CD4-positive, alpha-beta T cell treated with Interleukin-15 for 4 hours (primary cell): ENCODE data around the gene PIGR.

Experiments used
- DNase-seq: peaks from one replicate; pipeline ENCODE4 v3.0.0-alpha.2; 2020; ENCODE audit warnings: low spot score

The PIGR gene

DNA sequence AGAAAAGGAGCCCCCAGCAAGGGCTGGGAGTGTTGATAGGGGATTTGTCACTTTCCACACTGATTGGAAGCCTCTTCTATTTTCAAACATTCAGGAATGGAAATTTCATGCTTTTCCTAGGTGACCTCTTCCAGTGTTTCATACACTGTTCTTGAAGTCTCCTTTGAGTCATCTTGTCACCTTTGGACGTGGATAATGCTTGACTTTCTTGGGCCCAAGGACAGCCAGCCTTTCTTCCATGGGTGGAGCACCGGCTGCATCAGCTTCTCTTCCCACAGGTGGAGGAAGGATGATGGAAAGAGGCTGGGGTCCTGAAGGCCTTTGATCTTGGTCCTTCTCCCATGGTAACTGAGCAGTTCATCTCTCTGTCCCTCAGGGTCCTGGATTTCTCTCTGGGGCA lies 11.9 kb upstream of the PIGR start:
- no peak for DNase-seq

DNA sequence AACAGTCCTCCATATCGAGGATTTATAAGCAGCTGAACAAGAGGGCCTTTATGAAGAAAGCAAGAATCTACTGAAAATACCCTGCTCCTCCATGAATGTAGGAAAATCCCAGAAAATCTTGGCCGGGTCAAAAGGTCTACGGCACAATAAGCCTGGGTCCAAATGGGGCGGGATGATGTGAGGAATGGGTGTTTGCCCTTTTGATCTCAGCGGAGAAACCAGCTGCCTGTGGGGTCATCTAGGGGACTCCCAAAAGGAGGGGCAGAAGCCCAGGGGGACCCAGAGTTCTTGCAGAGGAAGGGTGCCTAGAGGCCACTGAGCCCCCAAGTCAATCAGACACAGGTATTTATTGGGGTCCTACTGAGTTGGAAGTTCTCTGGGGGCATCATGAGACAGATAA lies 11.4 kb upstream of the PIGR start:
- DNase-seq: no peak

DNA sequence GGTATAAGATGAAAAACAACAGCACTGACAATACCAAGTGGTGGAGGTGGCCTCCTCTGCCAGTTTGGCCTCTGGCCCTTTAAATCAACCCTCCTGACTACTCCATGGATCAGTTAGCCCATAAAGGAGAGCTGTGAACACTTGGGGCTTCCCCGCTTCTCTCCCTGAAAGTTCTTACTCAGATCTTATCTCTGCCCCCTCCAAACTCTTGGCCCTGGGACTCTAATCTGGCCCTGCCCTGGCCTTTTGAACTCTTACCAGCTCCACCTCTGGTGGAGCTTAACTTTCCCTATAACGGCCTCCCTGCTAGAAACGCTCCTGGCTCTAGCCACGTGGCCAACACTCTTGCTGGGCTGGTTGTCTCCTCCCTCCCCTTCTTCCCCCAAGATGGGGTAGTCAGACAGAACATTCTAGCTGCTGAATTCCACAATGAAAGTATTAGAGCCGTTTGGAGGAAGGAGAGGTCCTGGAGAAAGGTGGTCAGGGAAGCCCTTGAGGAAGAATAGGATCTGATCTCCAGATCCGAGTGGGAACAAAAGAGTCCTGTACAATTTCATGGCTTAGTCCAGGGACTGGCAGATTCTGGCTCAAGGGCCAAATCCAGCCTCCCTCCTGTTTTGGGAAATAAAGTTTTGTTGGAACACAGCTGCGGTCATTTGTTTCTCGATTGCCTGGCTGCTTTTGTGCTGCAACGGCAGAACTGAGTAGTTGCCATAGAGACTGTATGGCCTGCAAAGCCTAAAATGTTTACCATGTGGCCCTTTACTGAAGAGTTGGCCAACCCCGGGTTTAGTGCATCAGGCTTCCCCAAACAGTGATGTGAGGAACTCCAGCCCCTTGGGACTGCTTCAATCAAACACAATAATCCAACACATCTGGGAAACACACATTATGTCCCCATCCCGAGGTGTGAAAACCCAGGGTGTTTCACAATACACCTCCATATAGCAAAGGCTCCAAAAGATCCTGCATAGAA lies 9.5 kb upstream of the PIGR start:
- no peak for DNase-seq

DNA sequence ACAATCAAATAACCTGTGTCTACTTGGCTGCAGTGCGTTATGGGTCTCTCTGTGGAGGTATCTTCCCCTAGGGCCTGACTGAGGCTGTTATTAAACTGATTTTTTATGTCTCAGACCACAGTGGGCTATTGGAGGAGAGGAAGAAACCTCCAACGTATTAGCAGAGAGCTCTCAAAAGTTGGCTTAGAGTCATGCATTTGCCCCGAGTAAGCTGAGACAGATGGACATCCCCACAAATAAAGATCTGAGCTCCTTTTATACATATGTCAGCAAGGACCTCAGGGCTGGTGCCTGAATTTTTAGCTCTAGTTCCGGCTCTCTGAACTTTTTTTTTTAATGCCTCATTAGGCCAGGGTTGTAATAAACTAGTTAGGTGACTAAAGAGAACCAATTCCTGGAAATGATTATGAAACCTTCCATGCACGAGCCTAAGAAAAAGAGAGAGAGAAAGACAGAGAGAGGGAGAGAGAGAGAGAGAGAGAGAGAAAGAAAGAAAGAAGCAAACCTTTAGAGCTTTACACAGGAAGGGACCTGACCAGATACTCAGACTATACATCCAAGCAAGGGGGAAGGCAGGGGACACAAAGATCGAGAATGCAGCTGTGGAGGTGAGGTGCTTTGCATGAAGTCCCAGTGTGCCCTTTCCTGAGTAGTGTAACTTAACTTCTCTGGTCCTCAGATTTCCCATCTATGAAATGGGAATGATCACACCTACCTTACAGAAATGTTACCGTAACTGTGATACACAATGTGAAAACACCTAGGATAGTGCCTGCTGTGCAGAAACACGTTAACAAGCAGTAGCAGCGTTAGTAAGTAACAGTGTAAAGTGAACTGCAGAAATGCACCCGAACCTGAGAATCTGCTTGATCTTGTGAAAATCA lies 8.4 kb upstream of the PIGR start:
- DNase-seq: no peak

DNA sequence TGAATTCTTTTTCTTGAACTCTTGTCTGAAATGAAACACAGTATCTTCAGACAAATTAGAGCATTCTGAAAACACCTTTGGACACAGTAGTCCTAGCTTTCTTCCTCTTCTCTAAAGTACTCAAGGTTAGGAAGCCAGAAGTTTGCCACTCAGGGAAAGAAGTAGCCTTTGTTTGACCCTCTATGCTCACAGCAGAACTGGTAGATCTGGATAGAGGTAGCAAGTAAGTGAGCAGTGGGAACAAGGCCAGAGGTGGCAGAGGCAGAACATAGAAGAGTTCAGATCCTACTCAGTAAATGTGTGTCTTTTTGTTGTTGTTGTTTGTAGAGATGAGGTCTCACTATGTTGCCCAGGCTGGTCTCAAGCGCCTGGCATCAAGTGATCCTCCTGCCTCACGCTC lies 7.4 kb upstream of the PIGR start:
- no peak for DNase-seq

DNA sequence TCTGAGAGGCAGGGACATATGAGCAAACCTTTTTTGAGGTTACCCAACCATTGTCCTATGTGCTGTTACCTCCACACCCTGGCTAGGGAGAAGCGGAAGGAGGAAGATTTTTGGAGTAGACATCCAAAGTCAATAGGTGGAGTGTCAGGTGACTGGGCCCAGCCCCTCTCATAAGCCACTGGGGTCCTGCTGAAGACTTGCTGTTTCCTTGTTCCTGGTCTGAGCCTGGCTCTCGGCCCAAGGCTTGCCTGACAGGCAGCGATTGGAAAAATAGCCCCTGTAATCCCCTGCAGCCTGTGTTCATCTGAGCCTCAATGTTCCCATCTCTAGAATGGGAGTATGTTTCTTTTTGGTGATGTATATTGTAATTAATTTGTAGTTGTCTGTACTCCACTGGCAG lies 6.9 kb upstream of the PIGR start:
- no peak for DNase-seq

DNA sequence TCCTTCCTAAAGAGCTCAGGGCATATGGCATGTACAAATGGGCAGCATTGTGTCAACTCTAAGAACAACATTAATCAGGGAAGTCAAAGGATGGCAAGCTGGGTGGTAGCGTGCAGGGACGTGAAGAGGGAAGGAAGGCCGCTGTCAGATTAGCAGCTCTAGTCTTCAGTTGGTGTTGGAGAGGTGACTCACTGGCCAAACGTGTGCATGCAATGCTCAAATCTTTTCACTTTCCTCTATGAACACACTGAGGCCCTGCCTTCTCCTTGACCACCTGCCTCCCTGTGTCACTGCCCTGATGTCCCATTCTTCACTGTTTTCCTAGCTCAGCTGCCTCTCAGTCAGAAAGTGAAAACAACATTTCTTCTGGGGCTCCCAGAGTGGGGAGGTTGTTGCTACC lies 5.9 kb upstream of the PIGR start:
- DNase-seq: no peak

DNA sequence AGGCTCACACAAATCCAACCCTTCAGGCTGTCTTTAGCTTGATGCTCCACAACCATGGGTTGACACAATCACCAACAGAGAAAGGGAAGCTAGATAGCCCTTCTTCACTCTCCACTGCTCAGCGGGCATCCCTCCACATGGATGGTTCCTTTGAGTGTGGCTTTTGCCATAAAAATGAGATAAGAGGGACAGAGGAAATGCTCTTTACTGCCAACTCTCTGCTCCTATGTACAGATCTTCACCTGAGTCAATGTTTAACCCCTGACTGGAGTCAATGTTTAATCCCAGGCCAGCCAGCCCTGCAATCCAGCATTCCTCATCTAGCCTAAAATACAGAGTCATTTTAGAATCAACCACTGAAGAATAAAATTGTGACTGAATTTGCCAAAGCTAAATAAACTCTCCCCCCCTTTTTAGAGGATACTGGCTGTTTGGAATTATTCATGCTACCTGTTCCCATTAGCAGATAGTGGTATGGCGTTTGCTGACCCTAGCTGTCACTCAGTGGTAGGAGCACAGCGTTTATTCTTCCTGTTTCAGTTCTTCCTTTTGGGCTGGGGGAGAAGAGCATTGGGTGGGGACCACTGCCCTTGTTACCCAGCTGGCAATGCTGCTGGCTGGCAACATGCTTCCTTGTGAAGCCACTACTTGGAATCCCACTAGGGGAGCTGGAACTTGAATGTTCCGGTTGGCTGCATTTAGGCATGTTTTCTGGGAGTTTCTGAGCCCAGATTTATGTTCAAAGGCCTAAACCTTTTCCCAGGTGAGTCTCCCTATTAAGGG lies 5.2 kb upstream of the PIGR start:
- DNase-seq: no peak

DNA sequence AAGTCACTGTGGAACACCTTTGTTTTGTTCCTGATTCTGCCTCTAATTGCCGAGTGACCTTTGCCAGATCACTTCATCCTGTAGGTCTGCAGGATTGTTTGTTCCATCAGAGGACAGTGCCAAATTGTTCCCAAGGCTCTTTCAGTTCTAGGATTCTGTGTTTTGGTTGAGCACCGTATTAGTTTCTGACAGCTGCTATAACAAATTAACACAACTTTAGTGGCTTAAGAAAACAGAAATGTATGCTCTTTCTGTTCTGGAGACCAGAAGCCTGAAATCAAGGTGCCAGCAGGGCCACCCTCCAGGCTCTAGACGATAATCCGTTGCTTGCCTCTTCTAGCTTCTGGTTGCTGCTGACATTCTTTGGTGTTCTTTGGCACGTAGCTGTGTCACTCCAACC lies 3.4 kb upstream of the PIGR start:
- DNase-seq: no peak

DNA sequence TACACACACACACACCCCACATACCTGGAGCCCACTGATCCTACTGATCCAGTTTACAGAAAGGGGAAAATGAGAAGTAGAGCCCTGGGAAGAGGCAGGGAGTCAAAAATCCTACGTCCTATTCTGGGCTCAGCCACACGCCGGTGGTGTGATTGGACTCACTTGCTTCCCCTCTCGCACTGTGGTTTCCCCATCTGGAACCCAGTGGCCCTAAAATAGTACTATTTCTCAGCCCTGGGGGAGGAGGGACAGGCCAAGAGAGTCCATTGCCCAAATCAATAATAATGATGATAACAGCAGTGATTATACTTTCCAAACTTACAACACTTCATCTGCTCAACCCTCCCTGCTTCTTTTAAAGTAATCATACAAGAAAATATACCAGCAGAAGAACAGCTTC lies 2.9 kb upstream of the PIGR start:
- no peak for DNase-seq

DNA sequence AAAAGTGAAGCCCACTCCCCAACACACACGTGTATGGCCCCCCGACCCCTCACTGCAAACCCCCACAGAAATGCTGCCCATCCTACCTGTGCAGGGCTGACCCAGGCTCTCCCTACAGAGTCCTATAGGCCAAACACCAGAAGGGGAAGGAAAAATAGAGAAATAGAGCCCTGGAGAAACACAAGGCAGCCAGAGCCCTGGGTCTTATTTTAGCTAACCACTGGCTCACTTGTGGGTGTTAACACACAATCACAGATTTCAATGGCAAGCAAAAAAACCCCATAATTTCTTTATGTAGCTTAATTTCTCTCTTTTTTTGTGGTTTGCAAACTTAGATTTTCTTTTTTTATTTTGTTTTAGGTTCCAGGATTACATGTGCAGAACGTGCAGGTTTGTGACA lies 989 bp upstream of the PIGR start:
- no peak for DNase-seq

DNA sequence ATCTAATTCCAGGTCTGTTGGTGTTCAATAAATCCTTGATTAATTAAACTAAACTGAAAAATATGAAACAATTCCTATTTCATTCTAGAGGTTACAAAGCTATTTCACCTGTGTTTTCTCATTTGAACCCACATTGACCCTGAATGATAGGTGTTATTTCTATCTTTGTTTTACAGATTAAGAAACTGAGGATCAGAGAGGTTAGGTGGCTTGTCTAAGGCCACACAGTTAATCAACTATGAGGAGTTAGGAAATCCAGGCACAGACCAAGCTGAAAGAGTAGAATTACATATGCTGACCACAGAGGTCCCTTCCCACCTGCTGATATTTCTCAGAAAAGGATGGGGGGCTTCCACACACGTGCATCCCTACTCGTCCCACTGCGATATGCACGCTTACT lies 487 bp downstream of the PIGR start:
- no peak for DNase-seq

DNA sequence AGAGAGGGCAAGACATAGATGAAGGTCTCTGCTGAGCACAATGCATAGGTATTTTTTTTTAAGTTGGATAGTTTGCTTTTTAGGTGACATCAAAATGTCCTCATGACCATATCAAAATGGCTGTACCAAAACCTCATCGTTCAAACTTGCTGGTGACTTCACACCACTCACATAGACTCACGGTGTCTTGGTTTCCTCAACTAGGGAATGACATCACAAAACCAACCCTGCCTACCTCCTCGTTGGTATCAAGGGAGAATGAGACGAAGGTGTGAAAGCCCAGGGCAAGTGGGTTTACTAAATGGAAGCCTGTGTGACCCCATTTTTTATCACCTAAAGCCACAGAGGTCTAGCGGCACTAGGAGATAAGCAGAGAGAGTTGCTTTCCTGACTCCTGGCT lies 1.6 kb downstream of the PIGR start:
- peak; percentile 13 for DNase-seq

DNA sequence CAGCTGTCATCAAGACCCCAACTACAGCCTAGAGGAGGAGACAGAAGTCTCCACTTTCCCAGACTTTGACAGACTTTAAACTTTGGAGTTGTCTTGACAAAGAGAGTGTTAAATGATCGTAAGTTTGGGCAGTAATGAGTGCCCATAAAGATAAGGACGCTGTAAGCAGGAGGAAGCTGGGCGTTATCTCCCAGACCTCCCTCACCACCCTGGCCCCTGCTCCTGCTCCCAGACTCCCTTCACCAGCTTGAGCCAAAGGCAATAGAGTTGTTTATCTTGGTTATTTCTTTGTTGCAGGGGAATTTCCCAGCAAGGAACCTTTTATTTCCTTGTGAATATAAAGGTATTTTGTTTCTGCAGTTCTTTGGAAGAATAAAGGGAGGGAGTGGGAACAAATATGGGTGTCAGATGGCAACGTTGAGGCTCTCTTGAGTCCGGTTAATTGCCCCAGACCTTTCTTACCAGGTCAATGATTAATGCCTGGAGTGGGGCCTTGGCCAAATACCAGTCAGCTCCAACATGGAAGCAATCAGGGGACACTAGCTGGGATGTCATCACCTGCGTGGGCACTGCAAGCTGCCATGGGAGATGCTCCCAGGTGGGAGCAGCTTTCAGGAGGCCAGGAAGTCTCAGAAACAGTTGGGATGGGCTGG lies 4.4 kb downstream of the PIGR start:
- no peak for DNase-seq

DNA sequence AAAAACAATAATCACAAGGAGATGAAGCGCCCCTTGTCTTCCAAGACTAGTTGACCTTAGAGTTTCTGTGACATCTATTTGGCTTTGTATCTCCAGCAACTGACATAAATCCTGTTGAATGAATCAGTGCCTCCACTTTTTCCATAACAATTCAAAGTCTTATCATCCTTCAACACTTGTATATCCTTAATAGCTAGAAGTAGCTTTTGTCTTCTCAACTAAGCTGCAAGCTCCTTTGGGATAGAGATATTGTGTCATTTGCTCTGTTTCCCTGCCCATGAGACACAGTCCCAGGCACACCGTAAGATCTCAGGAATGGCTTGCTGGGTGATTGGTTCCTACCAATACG lies 5.7 kb downstream of the PIGR start:
- DNase-seq: no peak

DNA sequence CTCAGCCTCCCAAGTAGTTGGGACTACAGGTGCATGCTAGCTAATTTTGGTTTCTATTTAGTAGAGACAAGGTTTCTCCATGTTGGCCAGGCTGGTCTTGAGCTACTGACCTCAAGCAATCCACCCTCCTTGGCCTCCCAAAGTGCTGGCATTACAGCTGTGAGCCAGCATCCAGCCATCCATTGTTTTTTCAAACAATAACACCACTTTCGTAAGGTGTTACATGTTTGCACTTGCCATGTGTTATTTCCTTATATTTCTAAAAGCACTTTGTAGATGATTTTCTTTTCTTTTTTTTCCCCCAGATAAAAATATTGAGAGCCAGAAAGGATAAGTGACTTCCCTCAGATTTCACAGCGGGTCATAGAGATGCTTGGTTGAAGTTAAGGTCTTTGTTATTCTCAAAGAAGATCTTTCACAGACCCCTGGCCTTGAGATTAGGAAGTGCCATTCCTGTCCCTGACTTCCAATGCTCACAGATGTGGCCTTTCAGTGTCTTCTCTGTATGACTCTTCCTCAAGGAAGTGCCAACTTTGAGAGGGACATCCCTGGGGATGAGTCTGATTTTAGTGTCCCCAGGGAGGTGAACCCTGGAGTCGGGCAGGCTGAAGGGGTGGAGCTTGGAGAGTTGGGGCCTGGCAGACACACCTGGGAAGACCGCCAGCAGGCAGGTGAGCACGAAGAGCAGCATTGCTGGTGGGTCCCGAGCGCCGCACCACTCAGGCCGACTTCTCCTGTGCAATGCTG lies 6.3 kb downstream of the PIGR start:
- no peak for DNase-seq

DNA sequence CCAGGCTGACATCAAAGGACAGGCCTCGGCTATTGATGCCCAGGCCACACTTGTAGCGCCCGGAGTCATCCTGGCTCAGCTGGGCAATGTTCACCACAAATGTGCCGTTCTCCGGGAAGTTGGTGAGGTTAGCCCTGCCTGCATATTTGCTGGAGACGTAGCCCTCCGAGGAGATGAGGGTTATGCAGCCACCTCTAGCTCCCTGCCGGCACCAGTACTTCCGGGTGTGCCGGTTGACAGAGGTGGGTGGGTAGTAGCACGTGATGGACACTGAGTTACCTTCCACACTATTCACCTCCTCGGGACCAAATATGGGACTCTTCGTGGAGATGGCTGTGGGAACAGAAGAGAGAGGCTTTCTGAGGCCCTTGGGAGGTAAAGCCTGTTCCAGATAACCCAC lies 7.1 kb downstream of the PIGR start:
- no peak for DNase-seq

DNA sequence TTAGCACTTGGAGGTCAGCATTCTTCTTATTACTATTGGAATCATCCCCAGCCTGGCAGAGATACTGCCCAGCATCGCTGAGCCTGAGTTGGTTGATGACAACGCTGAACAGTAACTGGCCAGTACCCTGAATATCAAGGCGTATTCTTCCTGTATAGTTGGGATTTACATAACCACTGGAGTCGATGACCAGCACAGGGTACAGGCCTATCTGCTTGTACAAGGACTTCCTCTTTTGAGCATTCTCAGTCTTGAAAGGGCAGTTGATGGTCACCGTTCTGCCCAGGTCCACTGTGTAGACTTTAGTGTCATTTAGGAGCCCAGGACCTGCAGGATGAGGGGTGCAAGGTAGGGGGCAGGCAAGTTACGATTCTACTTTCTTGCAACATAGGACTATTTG lies 8.8 kb downstream of the PIGR start:
- no peak for DNase-seq

DNA sequence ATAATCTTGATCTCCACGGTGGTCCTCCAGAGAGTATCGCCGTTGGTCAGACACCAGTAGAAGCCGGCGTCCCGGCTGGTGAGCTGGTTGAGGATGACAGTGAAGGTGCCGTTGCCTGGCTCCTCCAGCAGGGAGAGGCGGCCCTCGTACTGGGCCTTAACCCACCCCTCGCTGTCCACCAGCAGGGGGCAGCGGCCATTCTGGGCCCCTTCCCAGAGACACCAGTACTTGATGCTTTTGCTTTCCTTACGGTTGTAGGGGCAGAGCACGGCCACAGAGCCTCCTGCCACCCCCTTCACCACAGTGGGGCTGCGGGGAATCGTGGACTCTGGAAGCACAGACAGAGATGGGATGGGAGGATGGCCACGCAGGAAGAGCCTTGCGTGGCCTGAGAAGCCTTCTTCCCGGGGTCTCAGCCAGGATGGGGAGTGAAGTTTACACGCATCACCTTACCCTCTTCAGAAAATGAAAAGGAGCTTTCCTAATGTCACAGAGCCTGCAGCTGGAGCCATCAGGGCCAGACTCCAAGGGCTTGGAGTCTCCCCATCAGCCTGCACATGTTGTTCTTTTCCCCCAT lies 10.7 kb downstream of the PIGR start:
- peak; percentile 22 for DNase-seq

DNA sequence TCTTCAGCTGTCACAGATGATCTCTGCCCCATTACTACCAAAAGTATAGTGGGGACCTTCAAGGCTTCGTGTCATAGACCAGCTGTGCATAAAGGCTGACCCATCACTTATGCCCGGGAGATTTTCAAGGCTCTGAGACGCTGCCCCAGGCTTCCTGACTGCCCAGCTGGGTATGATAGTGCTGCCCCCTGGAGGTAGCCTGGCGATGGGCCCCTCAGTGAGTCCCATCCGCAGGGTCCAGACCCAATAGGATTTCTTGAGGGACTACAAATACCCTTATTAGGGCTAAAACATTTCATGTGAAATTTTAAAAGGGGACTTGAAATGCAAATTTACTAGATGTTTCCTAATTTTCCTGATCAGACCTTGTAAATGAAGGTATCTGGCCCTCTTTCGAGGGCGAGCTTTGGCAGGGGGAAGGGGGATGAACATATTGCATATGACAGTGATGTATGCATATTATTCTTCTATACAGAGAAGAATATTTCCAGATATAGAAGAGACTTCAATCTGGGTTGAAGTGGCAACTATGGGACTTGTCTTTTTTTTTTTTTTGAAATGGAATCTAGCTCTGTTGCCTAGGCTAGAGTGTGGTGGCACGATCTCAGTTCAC lies 12.8 kb downstream of the PIGR start:
- DNase-seq: peak; percentile 74
